Tongue (tissue), 2 donors: Measurements from ENCODE around the gene MGAT3. TPM values are rescaled to one million over a fixed set of nuclear protein-coding genes. Genes with fewer than 3 reads are reported as not detected.

Source experiments
- DNase-seq: peaks from one replicate; pipeline ENCODE4 v3.0.0-alpha.2; 2015
- total RNA-seq: library from RNA; depleted of rRNA; stranded (reverse); fragments of >200 nt; gene quantifications from one replicate; pipeline ENCODE4 v1.2.3, GENCODE V29; 2014

Gene MGAT3
- total RNA-seq, 1 donor from 2014 or later: 2.9 TPM

DNA sequence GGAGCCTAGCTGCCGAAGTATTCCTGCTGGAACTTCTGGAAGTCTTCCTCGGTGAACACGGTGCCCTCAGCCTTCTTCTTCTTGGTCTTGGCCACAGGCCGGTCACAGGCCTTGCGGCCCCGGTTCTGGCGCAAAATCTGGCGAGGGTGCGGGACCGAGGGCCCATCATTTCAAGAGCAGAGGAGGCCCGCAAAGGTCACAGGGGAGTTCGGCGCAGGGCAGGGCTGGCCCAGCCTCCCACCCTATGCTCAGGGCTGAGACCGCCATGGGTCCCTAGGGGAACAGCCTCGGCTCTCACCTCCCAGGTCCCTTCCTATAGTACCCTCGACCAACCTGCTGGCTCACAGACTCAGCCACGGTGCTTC is 72.7 kb downstream of the MGAT3 start:
- no peak for DNase-seq

DNA sequence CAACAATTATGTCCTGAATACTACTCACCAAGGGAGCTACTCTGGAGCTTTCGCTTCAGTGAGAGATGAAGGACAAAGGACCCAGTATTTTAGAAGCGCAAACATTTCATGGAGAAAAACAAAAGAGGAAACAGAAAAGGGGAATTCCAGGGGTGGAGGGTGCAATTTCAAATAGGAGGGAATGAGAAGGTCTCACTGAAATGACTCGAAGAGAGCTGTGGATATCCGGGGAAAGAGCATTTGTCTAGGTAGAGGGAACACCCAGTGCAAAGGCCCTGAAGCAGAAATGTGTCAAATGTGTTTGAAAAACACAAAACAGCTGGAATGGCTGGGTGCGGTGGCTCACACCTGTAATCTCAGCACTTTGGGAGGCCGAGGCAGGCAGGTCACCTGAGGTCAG is 73.3 kb downstream of the MGAT3 start:
- no peak for DNase-seq

DNA sequence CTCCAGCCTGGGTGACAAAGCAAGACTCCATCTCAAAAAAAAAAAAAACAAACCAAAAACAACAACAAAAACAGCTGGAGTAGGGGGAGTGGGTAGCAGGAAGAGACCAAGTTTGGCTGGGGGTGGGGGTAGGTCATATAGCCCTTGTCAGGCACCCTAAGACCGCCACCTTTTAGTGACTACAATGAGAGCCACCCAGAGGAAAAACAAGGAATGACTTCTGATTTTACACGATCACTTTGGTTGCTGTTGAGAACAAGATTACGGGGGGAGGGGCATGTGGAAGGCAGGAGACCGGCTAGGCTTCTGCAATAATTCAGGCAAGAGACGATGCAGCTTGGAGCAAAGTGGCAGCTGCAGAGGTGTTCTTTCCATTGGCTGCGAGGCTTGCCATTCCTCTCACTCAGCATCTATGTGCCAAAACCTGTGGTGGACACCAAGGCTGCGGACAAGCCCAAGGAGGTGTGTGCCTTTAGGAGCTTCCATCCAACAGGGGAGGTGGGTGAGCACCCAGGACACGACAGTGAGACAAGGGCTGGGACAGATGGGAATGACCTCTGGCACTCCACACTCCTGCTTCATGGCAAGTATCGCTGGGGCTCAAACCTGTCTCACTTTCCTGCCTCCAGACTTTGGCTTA is 74.0 kb downstream of the MGAT3 start:
- DNase-seq: no peak

DNA sequence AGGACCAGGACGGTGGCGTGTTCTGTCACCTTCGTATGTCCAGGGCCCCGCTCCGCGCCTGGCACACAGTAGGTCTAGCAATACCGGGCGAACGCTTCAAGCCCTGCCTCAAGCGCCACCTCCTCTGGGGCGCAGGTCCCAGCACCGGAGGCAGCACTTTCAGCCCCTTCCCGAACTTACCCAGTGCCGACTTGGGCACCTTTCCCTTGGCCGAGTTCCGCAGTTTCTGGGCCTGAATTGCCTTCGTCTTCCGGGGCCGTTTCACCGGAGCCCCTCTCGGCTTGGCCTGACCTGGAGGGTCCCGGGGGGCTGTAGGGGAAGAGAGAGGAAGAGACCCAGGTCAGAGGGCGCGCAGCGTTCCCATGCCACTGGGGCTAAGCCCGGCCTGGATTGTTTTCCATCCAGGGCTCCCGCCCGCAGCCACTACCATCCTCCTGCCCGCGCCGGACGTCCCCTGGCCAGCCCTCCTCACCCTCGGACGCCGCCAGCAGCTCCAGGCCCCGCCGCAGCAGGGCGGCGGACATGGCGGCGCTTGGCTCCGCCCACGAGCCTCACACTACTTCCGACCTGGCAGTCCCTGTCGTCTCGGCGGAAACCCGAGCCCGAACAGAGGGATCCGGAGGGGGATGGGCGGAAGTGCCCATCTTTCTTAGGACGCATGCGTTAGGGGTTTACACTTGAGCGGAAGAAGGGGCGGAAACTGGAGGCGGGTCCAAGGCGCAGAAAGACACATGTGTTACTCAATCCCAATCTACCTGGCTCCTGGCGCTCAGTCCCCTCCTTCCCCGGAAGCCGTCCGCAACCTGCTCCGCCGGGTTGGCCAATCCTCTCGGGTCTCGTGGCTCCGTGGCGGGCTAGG is 75.6 kb downstream of the MGAT3 start, which contains the start of gene RPS19BP1:
TSS of gene RPS19BP1 (minus strand) at position 534 of the 859 bp plus-strand sequence. CDS start at position 524, 10 bp downstream.
- DNase-seq: peak; percentile 100

DNA sequence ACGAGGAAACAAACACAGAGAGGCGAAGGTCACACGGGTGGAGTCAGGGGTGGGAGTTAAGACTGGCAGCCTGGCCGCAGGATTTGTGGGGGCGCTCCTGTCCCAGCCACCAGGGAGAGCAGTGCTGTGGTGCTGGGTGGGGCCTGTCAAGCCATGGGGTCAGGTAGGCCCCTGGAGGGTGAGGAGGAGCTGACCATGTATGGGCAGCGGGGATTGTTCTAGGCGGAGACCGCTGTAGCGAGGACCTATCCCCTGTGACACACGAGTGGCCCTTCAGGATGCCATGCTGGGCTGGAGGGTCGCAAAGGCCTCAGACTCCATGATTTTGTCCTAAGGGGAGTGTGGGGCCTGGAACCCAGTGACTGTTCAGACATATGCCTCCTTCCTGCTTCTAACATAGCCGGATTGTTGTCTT is 77.3 kb downstream of the MGAT3 start:
- no peak for DNase-seq

DNA sequence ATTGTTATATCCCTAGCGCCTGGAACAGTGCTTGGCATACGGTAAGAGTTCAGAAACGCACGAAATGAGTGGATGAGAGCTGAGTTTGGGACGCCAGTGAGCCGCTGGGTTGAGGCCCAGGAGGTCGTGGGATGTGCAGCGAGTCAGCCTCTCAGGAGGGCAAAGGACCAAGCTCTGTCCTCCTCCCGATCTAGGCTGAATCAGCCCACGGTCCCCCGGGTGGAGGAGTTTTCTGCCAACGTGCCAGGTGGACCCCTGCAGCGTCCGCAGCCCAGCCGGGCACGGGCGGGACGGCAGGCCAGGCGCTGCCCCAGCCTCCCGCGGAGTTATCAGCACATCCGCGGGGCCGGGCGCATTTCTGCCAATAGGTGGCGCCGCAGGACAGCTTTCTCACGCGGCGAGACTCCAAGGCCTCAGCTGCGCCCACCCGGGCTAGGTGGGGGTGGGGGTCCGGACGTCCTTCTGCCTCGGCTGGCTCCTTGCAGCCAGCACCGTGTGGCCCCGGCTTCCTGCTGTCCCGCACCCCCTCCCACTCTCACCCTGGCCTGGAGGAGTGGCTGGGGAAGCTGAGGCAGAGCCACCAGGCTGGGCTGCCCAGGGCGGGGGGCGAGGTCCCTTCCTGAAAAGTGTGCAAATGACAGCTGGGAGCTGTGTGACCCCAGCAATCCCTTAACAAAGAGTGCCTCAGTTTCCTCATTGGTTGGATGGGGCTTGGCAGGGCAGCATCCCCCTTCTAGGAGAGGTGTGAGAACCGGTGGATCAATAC is 78.0 kb downstream of the MGAT3 start:
- peak; percentile 90 for DNase-seq

DNA sequence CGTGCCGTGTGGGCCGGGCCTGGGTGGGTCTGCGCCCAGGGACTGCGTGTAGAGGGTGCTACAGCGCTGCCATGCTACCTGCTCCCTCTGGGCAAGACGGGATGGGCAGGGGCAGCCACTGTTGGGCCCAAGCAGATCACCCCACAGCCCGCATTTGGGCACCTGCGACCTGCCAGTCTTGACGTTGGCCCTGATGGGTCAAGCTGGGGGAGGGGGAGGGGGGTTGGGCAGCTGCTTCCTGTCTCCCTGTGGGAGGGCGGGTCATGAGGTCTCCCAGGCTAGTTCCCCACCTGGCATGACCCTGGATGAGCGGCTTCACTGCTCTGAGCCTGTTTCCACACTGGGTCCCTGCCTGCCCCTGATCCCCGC is 78.5 kb downstream of the MGAT3 start:
- no peak for DNase-seq

DNA sequence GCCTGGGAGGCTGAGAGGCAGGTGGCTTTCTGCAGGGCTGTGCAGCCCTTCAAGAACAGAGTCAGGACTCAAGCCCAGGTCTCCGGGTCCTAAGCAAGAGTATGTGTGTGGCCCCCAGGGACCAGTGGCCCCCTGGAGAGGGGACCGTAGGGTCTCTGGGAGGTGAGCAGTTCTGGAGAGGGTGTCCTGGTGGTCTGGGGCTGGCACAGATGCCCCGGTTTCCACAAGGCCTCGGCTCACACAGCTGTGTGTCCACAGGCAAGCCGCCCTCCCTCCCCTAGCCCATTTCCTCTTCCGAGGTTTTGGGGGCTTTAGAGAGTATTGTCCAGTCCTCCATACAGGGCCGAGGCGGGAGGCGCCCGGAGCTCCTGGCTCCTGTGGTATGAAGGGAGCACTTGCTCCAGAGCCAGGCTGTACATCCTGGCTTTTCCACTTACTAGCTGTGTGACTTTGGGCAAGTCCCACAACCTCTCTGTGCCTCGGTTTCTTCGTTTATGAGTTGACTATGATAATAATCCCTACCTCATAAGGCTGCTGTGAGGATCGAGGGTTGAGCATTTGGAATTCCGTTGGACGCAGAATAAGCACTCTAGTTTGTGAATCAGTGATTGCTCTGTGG is 79.1 kb downstream of the MGAT3 start:
- DNase-seq: no peak

DNA sequence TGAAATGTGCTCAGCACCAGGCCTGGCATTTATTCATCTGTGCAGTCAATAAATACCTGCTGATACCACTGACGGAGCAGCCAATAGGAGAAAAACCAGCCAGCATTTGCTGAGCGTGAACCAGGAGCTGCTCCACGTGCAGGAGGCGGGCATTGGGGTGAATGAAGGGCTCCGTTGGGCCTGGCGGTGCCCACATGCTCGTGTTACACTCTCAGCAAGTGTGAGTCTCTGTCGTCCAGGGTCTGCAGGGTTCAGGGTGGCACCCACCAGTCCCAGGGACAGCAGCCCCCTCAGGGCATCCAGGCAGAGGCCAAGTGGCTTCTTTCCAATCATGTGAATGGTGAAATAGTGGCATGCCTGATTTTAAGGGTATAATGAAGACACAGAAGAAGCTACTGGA is 79.9 kb downstream of the MGAT3 start:
- DNase-seq: no peak

DNA sequence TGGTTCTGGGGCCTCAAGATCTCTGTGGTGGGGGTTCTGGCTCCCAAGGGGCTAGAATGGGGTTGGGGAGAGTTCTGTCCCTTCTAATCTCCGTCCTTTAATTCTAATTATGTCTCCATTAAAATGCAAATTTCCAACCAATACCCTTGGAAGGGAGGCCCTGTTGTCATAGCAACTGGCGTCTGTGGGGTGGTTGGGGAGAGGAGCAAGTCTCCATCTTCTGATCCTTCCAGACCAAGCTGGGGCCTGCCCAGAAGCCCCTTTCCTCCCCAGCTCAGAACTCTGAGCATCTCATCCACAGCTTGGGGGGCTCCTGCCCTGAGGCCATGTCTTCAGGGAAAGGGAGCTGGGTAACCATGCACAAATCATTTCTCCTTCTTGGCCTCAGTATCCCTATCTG is 81.2 kb downstream of the MGAT3 start:
- no peak for DNase-seq

Other genes with a start within 250 kb of the MGAT3 start
- gene PDGFB, start 212.0 kb upstream of the MGAT3 start, total RNA-seq: 26.0 TPM
- 2,266 TPM for gene RPL3, start 137.4 kb upstream of the MGAT3 start, total RNA-seq
- 20.0 TPM for gene SYNGR1, start 107.0 kb upstream of the MGAT3 start, total RNA-seq
- 27.3 TPM for gene TAB1, start 57.2 kb upstream of the MGAT3 start, total RNA-seq
- 16.0 TPM for gene MIEF1, start 45.3 kb downstream of the MGAT3 start, total RNA-seq
- 124 TPM for gene ATF4, start 63.5 kb downstream of the MGAT3 start, total RNA-seq
- gene RPS19BP1, start 75.7 kb downstream of the MGAT3 start, total RNA-seq: 34.8 TPM
- 0.10 TPM for gene CACNA1I, start 113.7 kb downstream of the MGAT3 start, total RNA-seq